CD4-positive, alpha-beta T cell (primary cell): ENCODE measurements around the gene GDF7. TPM values are rescaled to one million over a fixed set of nuclear protein-coding genes. Genes with fewer than 3 reads are reported as not detected.
A peak's percentile ranks its signal among the peaks of the same experiment; 100 is the strongest.

Experiments
- ATAC-seq: fragments of 200-7000 bp; cut with Tn5 transposase; one replicate; pipeline ENCODE4 v1.10.0; 2022; ENCODE audit warnings: mild to moderate bottlenecking; ENCODE audit not compliant: poor library complexity
- CTCF ChIA-PET: fragments of 350-600 bp; sonication (Branson Sonifier 250); formaldehyde crosslinking; loops from one replicate; lab custom pipeline; 2021; ENCODE audit warnings: antibody characterized with exemption, inconsistent platforms; lab: Charles Lee
- POLR2A ChIA-PET: fragments of 350-600 bp; sonication (Branson Sonifier 250); formaldehyde crosslinking; loops from one replicate; lab custom pipeline; 2021; ENCODE audit warnings: antibody characterized with exemption, inconsistent platforms; lab: Charles Lee
- DNase-seq, 14 experiments: peaks; one replicate each; pipeline ENCODE4 v3.0.0-alpha.2; 2013 to 2020; ENCODE audit warnings: mixed read lengths in 2 of 14
- H3K27ac ChIP-seq, 2 donors: one replicate each; pipeline versions ENCODE4 v1.5.1 to v1.7.0; 2013; ENCODE audit warnings: low read length in 2 of 2, low read depth in 1 of 2, mild to moderate bottlenecking in 1 of 2
- H3K27me3 ChIP-seq, 2 experiments: 1 replicate in 1 of 2; 2 replicates in 1 of 2; pipeline versions ENCODE4 v1.6.1 to v1.7.0; 2013; ENCODE audit warnings: low read length in 2 of 2, control low read depth in 1 of 2, mild to moderate bottlenecking in 1 of 2, moderate library complexity in 1 of 2; ENCODE audit not compliant: insufficient read depth in 2 of 2, control insufficient read depth in 1 of 2
- H3K36me3 ChIP-seq: one replicate; pipeline ENCODE4 v1.6.1; 2013; ENCODE audit warnings: low read length, control low read depth; ENCODE audit not compliant: insufficient read depth
- H3K4me1 ChIP-seq: one replicate; pipeline ENCODE4 v1.6.1; 2013; ENCODE audit warnings: low read length, control low read depth; ENCODE audit not compliant: insufficient read depth
- H3K4me3 ChIP-seq: one replicate; pipeline ENCODE4 v1.5.1; 2013; ENCODE audit warnings: mild to moderate bottlenecking, low read length, moderate library complexity
- H3K9me3 ChIP-seq, 2 experiments: 1 replicate in 1 of 2; 2 replicates in 1 of 2; pipeline versions ENCODE4 v1.6.1 to v1.7.0; 2013; ENCODE audit warnings: low read length in 2 of 2, mild to moderate bottlenecking in 2 of 2, control low read depth in 1 of 2, moderate library complexity in 1 of 2; ENCODE audit not compliant: control insufficient read depth in 1 of 2, insufficient read depth in 1 of 2
- H3K27ac Mint-ChIP-seq: one replicate; pipeline ENCODE4 v1.8.0; 2020; ENCODE audit warnings: mixed read lengths
- H3K27me3 Mint-ChIP-seq: one replicate; pipeline ENCODE4 v1.8.0; 2021; ENCODE audit warnings: mixed read lengths
- H3K36me3 Mint-ChIP-seq: one replicate; pipeline ENCODE4 v1.8.0; 2021; ENCODE audit warnings: low read depth, mixed read lengths
- H3K4me1 Mint-ChIP-seq: one replicate; pipeline ENCODE4 v1.8.0; 2021; ENCODE audit warnings: low read depth, mixed read lengths
- H3K4me3 Mint-ChIP-seq: one replicate; pipeline ENCODE4 v1.8.0; 2020; ENCODE audit warnings: mild to moderate bottlenecking, mixed read lengths
- H3K9me3 Mint-ChIP-seq: one replicate; pipeline ENCODE4 v1.8.0; 2020; ENCODE audit warnings: mixed read lengths
- CTCF ChIP-seq: fragments of 200-600 bp; IDR thresholded peaks from one replicate; pipeline ENCODE4 v1.8.0; 2022; ENCODE audit warnings: antibody characterized with exemption, mild to moderate bottlenecking
- intact Hi-C, 2 experiments: fragments of 100-400 bp; cut with DNase I in 1 of 2; cut with micrococcal nuclease in 1 of 2; formaldehyde crosslinking; loops; one replicate each; pipeline versions ENCODE4 v1.15.1 to v1.9.0; 2023 to 2025; cut with DNase I, micrococcal nuclease
- total RNA-seq, 174 experiments: library from RNA in 2 of 174; stranded (reverse) in 2 of 174; gene quantifications; one replicate each; pipeline ENCODE4 v1.2.3 and lab custom pipeline; 2021 to 2026

Gene GDF7
- total RNA-seq, 2 experiments from 2014 or later: 0.05 to 0.14 TPM

GRCh38 chr2:20648831-20649230, 18.1 kb upstream of the GDF7 start:
- Histone ChIP-seq H3K4me1 (peaks cover 28% of the 10 kb centered on the region), H3K4me3 (no peak overlapping the region), H3K27ac (no peak overlapping the region), H3K9me3 (peaks cover 0 to 3% of the 10 kb centered on the region in 2 experiments), H3K36me3 (peaks cover 14% of the 10 kb centered on the region), H3K27me3 (no peaks in the 10 kb centered on the region)
- no peaks in the 10 kb centered on the region for H3K27me3 Mint-ChIP-seq
- ATAC-seq (no peak), DNase-seq (peak in 1 of 14 experiments; percentile 2)
- ChIA-PET CTCF (no interaction called here), POLR2A (interaction anchor here (3.4 kb wide), 1 partner anchor 202 kb away, joined by 30 read pairs; the partner anchor contains the start of gene RHOB)
- peaks cover 37% of the 10 kb centered on the region for H3K4me1 Mint-ChIP-seq
- no peak for TF ChIP-seq CTCF
- H3K4me3 Mint-ChIP-seq: peak overlapping the region; percentile 40
- H3K27ac Mint-ChIP-seq: peak overlapping the region; percentile 81
- peaks cover 13% of the 10 kb centered on the region for H3K36me3 Mint-ChIP-seq
- intact Hi-C loops: loop anchor here in 1 of 2 experiments (5.0 to 10.0 kb wide), 2 partner anchors 394 to 1302 kb away; no protein-coding TSS in a partner anchor
- H3K9me3 Mint-ChIP-seq: no peaks in the 10 kb centered on the region

GRCh38 chr2:20649576-20649975, 17.4 kb upstream of the GDF7 start:
- ATAC-seq: no peak
- Mint-ChIP-seq H3K36me3 (peaks cover 6% of the 10 kb centered on the region), H3K27ac (peak overlapping the region; percentile 81), H3K27me3 (no peaks in the 10 kb centered on the region), H3K4me1 (peaks cover 37% of the 10 kb centered on the region), H3K4me3 (peak overlapping the region; percentile 83), H3K9me3 (no peaks in the 10 kb centered on the region)
- H3K9me3 ChIP-seq: peaks cover 0 to 3% of the 10 kb centered on the region in 2 experiments
- TF ChIP-seq CTCF: no peak
- H3K27ac ChIP-seq: no peak overlapping the region
- H3K36me3 ChIP-seq: peaks cover 11% of the 10 kb centered on the region
- ChIA-PET CTCF (interaction anchor here (2.9 kb wide), 1 partner anchor 13 kb away, joined by 52 read pairs; no protein-coding TSS in a partner anchor), POLR2A (interaction anchor here (3.4 kb wide), 1 partner anchor 203 kb away, joined by 30 read pairs; the partner anchor contains the start of gene RHOB)
- H3K4me1 ChIP-seq: peaks cover 28% of the 10 kb centered on the region
- H3K27me3 ChIP-seq: no peaks in the 10 kb centered on the region
- intact Hi-C loops: loop anchor here in 1 of 2 experiments (5.0 to 10.0 kb wide), 2 partner anchors 395 to 1302 kb away; no protein-coding TSS in a partner anchor
- H3K4me3 ChIP-seq: no peak overlapping the region
- peak in 2 of 14 experiments; percentile 5 to 33 for DNase-seq

GRCh38 chr2:20649976-20650375, 17.0 kb upstream of the GDF7 start:
- H3K4me3 ChIP-seq: peak overlapping the region; percentile 96
- ATAC-seq (no peak), DNase-seq (peak in 1 of 14 experiments; percentile 23)
- Mint-ChIP-seq H3K27ac (peak overlapping the region; percentile 81), H3K4me3 (peak overlapping the region; percentile 83), H3K27me3 (no peaks in the 10 kb centered on the region), H3K36me3 (peaks cover 2% of the 10 kb centered on the region), H3K4me1 (peaks cover 37% of the 10 kb centered on the region), H3K9me3 (no peaks in the 10 kb centered on the region)
- H3K9me3 ChIP-seq: peaks cover 0 to 3% of the 10 kb centered on the region in 2 experiments
- ChIA-PET CTCF (interaction anchor here (0.8 to 2.9 kb wide), 5 partner anchors 8 to 749 kb away, joined by 3 to 52 read pairs (median 4); partner anchors contain the start of gene TTC32), POLR2A (interaction anchor here (1.0 to 3.4 kb wide), 5 partner anchors 26 to 303 kb away, joined by 4 to 30 read pairs (median 6); partner anchors contain the start of genes LDAH and RHOB)
- intact Hi-C loops: loop anchor here (2.0 to 10.0 kb wide), 6 partner anchors 205 to 1303 kb away; partner anchors contain the start of genes LAPTM4A (in 1 of the 2), PUM2 (in 1 of the 2) and TTC32 (in 1 of the 2)
- no peak for TF ChIP-seq CTCF
- peaks cover 8% of the 10 kb centered on the region for H3K36me3 ChIP-seq
- H3K27me3 ChIP-seq: no peaks in the 10 kb centered on the region
- peaks cover 28% of the 10 kb centered on the region for H3K4me1 ChIP-seq
- H3K27ac ChIP-seq: no peak overlapping the region
